Measurements from ENCODE around the gene AGRN. TPM values are rescaled to one million over a fixed set of nuclear protein-coding genes. Genes with fewer than 3 reads are reported as not detected.
"Not testable (repeated sequence)": the region's sequence is repeated elsewhere in the genome, so short reads cannot be mapped to it uniquely, and the experiment has no call there.

The AGRN gene
- total RNA-seq, result 12.8 TPM
- long read RNA-seq, partial matches to known transcripts, result 17 of 20 reads
- long read RNA-seq, other reads (novel, unspliced or antisense), result 3 of 20 reads

DNA sequence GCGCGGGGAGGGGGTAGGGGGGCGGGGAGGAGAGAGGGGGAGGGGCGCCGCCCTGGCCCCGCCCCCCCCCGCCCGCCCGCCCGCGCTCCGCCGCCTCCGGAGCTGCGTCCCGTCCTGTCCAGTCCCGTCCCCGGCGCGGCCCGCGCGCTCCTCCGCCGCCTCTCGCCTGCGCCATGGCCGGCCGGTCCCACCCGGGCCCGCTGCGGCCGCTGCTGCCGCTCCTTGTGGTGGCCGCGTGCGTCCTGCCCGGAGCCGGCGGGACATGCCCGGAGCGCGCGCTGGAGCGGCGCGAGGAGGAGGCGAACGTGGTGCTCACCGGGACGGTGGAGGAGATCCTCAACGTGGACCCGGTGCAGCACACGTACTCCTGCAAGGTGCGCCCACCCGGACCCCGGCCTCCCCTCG is at the start of gene AGRN:
TSS of gene AGRN (plus strand) at position 121 of the 405 bp plus-strand sequence. CDS start at position 174, 53 bp downstream.
- ATAC-seq (ENCODE audit: poor library complexity) (peak; percentile 53), DNase-seq (no peak)
- intact Hi-C loops (cut with DNase I), result no loop called here

DNA sequence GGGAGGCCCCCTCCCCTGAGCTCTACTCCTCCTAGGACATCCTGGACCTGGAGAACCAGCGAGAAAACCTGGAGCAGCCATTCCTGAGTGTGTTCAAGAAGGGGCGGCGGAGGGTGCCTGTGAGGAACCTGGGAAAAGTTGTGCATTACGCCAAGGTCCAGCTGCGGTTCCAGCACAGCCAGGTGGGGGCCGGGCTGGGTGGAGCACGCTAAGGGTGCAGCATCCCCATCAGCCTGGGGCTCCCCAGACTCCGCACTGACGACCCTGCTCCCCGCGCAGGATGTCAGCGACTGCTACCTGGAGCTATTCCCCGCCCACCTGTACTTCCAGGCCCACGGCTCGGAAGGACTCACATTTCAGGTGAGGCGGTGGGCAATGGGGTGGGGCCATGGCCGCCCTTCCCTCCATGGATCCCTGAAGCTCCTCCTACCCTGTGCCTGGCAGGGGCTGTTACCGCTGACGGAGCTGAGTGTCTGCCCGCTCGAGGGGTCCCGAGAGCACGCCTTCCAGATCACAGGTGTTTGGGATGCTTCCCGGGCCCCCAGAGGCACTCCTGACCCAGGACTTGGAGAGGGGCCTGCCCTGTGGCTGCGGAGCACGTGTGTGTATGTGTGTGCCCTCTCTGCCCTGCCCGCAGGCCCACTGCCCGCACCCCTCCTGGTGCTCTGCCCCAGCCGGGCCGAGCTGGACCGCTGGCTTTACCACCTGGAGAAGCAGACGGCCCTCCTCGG is 49.5 kb upstream of the AGRN start:
- no peak for ATAC-seq (ENCODE audit: poor library complexity)
- DNase-seq, result no peak
- intact Hi-C loops (cut with DNase I), result no loop called here

DNA sequence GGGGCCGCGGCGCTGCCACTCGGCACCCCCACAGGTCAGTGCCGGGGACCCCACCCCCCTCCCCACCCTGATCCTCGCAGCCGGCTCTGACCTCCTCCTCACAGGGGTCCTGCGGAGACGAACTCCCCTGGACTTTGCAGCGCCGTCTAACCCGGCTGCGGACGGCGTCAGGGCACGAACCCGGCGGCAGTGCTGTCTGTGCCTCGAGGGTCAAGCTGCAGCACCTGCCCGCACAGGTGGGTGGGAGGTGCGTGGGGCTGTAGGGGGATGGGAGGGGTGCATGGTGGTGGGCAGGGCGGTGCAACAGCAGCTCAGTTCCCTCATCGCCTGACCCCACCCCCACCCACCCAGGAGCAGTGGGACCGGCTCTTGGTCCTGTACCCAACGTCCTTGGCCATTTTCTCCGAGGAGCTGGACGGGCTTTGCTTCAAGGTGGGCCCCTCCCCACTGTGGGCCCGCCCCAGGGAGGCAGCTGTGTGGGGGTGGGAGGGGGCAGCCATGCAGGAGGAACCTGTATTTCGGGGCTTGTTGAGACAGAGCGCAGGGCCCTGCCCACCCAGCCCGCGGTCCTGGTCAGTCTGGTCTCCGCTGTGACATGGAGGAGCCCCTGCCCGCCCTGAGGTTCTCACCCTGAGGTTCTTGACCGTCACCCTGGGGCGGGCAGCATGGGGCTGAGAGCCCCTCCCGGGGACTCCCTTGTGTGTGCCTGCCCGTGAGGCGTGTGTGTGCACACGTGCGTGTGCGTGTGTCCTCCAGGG is 48.8 kb upstream of the AGRN start:
- DNase-seq (no peak), ATAC-seq (ENCODE audit: poor library complexity) (no peak)
- intact Hi-C loops (cut with DNase I), result no loop called here

DNA sequence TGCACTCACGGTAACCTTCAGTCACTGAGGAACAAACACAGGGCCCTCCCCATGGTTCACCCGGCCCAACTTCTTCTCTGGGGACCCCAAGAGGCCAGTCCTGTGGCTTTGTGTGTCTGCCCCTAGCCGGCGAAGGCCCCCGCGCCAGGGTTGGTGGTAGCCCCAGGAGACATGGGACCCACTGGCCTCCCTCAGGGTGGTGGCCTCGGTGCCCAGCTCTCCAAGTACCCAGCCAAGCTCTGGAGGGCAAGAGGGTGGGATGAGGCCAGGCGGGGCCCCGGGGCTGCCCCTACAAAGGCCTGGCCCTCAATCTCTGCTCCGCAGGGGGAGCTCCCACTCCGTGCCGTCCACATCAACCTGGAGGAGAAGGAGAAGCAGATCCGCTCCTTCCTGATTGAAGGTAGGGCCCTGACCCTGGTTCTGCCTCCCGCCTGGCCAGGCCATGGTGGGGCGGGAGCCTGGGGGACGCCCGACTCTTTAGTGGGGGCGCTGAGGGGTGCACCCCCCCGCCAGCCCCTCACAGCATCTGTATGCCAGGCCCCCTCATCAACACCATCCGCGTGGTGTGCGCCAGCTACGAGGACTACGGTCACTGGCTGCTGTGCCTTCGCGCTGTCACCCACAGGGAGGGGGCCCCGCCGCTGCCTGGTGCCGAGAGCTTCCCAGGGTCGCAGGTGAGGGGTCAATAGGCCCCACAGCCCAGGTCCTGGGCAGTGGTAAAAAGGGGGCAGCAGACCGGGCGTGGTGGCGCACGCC is 48.0 kb upstream of the AGRN start:
- DNase-seq, result no peak
- ATAC-seq (ENCODE audit: poor library complexity), result no peak
- intact Hi-C loops (cut with DNase I), result no loop called here

DNA sequence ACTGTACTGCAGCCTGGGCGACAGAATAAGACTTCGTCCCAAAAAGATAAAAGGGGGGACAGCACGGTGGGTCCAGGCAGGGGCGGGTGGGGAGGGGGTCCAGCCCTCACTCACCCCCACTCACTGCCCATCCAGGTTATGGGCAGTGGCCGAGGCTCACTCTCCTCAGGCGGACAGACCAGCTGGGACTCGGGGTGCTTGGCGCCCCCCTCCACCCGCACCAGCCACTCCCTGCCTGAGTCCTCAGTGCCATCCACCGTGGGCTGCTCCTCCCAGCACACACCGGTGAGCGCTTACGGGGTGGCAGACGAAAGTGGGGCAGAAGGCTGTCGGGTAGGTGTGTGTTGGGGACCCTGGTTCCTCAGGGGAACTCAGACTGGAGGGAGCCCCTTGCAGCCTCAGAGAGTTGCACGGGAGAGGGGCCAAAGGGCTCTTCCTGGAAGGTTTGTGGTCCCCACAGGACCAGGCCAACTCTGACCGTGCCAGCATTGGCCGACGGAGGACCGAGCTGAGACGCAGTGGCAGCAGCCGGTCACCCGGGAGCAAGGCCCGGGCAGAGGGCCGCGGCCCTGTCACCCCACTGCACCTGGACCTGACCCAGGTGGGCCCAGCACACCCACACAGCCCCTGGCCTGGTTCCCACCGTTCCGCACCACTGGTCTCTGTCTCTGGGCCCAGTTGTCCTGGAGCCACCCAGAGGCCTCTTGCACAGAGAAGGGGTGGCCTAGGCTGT is 47.0 kb upstream of the AGRN start:
- ATAC-seq (ENCODE audit: poor library complexity) (peak; percentile 11), DNase-seq (no peak)
- intact Hi-C loops (cut with DNase I), result no loop called here

DNA sequence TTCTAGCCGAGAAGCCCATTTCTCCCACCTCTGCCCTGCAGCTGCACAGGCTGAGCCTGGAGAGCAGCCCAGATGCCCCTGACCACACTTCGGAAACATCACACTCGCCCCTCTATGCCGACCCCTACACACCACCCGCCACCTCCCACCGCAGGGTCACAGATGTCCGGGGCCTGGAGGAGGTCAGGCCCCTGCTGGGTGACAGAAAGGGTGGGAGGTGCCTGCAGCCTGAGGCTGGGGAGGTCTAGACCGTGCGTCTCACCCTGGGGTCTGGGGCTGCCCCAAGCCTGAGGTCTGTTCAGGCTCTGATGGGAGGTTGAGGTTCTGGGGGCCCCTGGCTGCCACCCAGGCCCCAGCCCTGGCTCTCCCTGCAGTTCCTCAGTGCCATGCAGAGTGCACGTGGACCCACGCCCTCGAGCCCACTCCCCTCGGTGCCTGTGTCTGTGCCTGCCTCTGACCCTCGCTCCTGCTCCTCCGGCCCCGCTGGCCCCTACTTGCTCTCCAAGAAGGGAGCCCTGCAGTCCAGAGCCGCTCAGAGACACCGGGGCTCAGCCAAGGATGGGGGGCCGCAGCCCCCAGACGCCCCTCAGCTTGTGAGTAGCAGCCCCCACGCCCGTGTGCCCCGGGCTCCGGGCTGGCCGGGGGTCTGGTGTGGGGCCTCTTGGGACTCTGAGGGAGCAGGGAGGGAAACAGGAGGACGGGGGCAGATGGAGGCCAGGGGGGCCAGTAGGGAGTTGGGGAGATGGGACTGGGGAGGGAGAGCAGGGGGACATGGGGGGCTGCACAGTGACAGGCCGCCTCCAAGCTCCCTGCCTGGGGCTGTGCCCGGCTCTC is 46.2 kb upstream of the AGRN start:
- intact Hi-C loops (cut with DNase I), result no loop called here
- ATAC-seq (ENCODE audit: poor library complexity) (peak; percentile 15), DNase-seq (no peak)

DNA sequence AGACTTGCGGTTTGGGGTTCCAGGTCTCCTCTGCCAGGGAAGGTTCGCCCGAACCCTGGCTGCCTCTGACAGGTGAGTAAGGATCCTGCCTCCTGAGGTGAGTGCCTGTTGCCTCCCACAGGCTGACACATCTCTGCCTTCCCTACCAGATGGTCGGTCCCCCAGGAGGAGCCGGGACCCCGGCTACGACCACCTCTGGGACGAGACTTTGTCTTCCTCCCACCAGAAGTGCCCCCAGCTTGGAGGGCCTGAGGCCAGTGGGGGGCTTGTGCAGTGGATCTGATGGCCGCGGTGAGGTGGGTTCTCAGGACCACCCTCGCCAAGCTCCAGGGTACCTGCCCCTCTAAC is 45.7 kb upstream of the AGRN start:
- no peak for DNase-seq

DNA sequence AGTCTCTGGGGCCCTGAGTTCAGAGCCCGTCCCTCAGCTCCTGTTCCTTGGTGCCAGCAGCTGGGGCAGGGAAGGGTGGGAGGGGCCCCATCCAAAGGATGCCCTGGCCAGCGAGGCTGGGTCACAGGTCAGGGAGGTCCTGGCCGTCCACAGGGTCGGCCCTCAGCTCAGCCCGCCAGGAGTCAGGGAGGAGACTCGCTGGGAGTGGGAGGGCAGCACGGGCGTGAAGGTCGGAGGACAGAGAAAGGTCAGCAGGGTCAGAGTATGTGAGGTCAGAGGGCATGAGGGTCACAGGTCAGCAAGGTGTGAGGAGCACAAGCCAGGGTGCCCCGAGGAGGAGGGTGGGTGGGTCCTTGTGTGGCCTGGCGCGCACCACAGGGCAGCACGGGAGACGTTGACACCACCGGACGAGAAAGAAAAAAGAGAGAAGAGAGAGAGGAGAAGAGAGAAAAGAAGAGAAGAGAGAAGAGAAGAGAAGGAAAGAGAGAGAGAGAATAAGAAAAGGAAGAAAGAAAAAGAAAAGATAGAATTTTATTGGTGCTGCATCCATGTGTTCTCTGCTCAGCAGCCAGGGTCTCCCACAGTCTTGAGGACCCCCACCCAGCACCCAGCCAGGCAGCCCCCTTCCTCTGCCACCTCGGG is 45.1 kb upstream of the AGRN start:
- intact Hi-C loops (cut with DNase I), result no loop called here
- no peak for DNase-seq

More for the DNA sequence above, 45.7 kb upstream of the AGRN start:
- ATAC-seq (ENCODE audit: poor library complexity), result peak; percentile 0
- intact Hi-C loops (cut with DNase I), result no loop called here

DNA sequence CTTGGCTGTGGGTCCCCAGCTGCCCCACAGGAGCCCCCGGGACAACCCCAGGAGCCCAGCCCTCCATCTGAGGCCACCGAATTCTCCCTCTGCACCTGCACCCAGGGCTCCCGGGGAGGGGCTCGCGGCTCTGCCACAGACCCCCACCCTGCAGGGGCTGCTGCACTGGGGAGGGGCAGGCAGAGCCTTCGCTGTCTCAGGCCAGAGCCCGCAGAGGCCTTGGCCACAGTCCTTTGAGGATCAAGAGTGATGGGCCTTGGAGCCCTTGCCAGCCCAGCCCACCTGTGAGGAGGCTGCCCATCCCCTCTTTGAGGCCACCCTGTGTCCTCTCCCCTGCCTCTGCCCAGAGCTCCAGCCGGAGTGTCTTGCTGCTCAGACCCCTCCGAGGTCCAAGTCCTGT is 44.6 kb upstream of the AGRN start:
- DNase-seq, result no peak
- intact Hi-C loops (cut with DNase I), result no loop called here
- no peak for ATAC-seq (ENCODE audit: poor library complexity)

More for the DNA sequence above, 45.1 kb upstream of the AGRN start:
- no peak for ATAC-seq (ENCODE audit: poor library complexity)

DNA sequence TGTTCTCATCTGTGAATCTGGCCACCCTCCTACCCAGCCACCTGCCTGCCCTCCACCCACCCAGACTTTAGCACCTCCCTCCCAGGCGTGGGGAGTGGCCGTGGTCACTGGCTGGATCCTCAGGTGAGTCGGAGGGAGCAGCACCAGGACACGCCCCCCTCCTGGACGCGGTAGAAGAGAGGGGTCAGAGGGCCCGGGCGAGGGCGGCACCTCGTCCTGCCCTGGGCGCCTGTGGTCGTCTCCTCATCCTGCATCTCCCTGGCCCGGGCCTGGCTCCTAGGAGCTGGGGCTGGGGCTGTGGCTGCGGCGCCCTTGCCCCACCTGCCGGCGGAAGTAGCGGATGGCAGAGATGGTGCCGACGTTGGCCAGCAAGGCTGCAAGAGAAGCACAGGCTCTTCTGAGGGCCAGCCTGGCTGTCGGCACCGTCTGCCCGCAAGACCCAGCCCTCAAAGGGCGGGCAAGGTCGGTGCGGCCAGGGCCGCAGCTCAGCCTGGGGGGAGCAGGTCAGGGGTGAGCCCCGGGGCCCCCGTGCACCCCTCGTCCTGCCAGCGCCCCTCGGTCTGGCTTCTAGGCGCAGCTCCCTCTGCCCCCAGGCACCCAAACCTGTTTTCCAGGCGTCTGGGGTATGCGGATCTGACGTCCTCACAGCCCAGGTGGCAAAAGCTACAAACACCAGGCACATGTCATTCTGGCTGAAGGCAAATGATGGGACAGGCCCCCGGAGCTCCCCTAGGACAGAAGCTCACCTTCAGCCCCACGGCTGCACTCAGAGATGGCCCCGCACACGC is 43.8 kb upstream of the AGRN start:
- ATAC-seq (ENCODE audit: poor library complexity) (peak; percentile 0), DNase-seq (peak; percentile 67)
- intact Hi-C loops (cut with DNase I), result no loop called here

GRCh38 chr1:976791-977190 is 43.1 kb upstream of the AGRN start:
- ATAC-seq (ENCODE audit: poor library complexity); intact Hi-C loops (cut with DNase I): not testable (repeated sequence)

DNA sequence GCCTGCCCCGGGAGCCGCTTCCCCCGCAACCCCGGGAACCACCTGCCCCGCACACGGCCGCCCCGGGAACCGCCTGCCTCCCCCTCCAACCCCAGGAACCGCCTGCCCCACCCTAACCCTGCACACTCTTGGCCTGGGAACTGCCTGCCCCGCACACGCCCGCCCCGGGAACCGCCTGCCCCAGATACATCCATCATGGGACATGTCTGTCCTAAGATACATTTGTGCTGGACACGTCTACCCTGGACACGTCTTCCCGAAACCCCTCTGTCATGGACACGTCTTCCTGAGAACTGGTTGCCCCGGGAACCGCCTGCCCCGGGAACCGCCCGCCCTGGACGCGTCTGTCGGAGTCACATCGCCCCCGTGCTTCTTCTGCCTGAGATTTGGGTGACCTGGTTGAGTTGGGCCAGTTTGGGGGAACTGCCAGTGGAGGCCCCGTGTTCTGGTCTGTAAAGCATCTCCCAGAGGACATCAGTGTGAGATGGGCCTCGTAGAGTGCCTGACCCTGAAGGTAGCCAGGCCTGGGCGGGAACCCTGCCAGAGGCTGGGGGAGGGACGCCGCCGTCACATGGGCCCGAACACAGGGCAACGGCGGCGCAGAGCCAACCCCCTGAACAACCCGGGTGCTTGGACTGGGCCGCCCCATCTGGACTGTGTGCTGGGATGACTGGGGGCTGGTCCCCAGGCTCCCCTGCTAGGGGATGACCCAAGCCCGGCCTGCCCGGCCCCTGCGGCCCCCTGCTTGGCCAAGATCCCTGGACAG is 41.7 kb upstream of the AGRN start:
- intact Hi-C loops (cut with DNase I), result no loop called here
- DNase-seq (peak; percentile 74), ATAC-seq (ENCODE audit: poor library complexity) (peak; percentile 1)

More at GRCh38 chr1:976791-977190, 43.1 kb upstream of the AGRN start:
- peak; percentile 65 for DNase-seq

GRCh38 chr1:978835-979743 is 40.8 kb upstream of the AGRN start:
- ATAC-seq (ENCODE audit: poor library complexity) (no peak), DNase-seq (no peak)
- intact Hi-C loops (cut with DNase I), result no loop called here

GRCh38 chr1:979744-980072 is 40.2 kb upstream of the AGRN start:
- DNase-seq, result no peak
- ATAC-seq (ENCODE audit: poor library complexity), result no peak
- intact Hi-C loops (cut with DNase I), result no loop called here

DNA sequence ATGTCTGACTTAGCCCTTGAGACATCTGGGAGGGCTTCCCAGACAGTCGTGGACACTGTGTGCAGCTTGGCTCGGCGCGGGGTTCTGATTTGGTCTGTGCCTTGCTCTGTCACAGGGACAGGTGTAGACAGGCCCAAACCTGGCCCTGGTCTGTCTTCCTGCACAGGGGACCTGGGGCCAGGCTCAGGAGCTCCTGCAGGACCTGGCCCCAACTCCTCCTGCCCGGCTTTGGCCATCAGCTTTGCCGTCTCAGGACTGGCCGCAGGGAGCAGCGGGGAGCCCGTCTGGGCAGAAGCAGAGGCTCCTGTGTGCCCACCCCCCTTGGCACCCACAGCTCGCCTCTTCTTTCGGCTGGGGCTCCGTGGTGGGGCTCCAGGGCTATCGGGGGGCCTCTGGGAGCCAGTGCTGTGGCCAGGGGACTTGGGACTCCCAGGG is 39.8 kb upstream of the AGRN start:
- DNase-seq (no peak), ATAC-seq (ENCODE audit: poor library complexity) (no peak)

More for the DNA sequence above, 39.8 kb upstream of the AGRN start:
- intact Hi-C loops (cut with DNase I), result no loop called here

Measured in Right ventricle myocardium superior (tissue), 1 donor.